Left ventricle myocardium inferior (tissue), 1 donor: ENCODE measurements around the gene TRIM33. TPM values are rescaled to one million over a fixed set of nuclear protein-coding genes. Genes with fewer than 3 reads are reported as not detected.
A peak's percentile ranks its signal among the peaks of the same experiment; 100 is the strongest.

Source experiments
- DNase-seq: peaks from one replicate; pipeline ENCODE4 v3.0.0-alpha.2; 2020
- H3K27ac ChIP-seq: fragments of 200-600 bp; replicated peaks from 2 replicates; pipeline ENCODE4 v1.8.0; 2021
- H3K27me3 ChIP-seq: fragments of 200-600 bp; 2 replicates; pipeline ENCODE4 v1.8.0; 2021; ENCODE audit warnings: low read depth
- H3K36me3 ChIP-seq: fragments of 200-600 bp; 2 replicates; pipeline ENCODE4 v1.8.0; 2021
- H3K4me1 ChIP-seq: fragments of 200-600 bp; 2 replicates; pipeline ENCODE4 v1.8.0; 2021
- H3K4me3 ChIP-seq: fragments of 200-600 bp; 2 replicates; pipeline ENCODE4 v1.8.0; 2021; ENCODE audit warnings: mild to moderate bottlenecking, moderate library complexity
- H3K9me3 ChIP-seq: fragments of 200-600 bp; replicated peaks from 2 replicates; pipeline ENCODE4 v1.8.0; 2021
- CTCF ChIP-seq: fragments of 200-600 bp; IDR thresholded peaks from 2 replicates; pipeline ENCODE4 v1.8.0; 2021; ENCODE audit warnings: antibody characterized with exemption, mild to moderate bottlenecking, borderline replicate concordance
- intact Hi-C: fragments of 100-400 bp; cut with micrococcal nuclease; formaldehyde crosslinking; loops from one replicate; pipeline ENCODE4 v1.11.0; 2022
- total RNA-seq: library from RNA; stranded (reverse); fragmentation: NEBNext Ultra II Directional; extraction: Animal tissue kit (Norgen Biotek cat#: 25700); gene quantifications from one replicate; pipeline ENCODE4 v1.2.1, GENCODE V29; 2021
- donor health status: DM: no; HTN: yes; CAD: no; lungs with severe emphysema.

The TRIM33 gene
- total RNA-seq, 1 donor from 2014 or later, result 14.2 TPM

GRCh38 chr1:114439369-114439768 is 71.6 kb downstream of the TRIM33 start:
- Histone ChIP-seq H3K27me3 (no peaks in the 10 kb centered on the region), H3K4me3 (no peak overlapping the region), H3K4me1 (peaks cover 16% of the 10 kb centered on the region), H3K9me3 (no peaks in the 10 kb centered on the region), H3K27ac (no peak overlapping the region), H3K36me3 (peaks cover 13% of the 10 kb centered on the region)
- intact Hi-C loops, result no loop called here
- TF ChIP-seq CTCF, result no peak
- DNase-seq, result no peak

GRCh38 chr1:114437812-114438211 is 73.2 kb downstream of the TRIM33 start:
- no peak overlapping the region for H3K27ac ChIP-seq
- TF ChIP-seq CTCF, result no peak
- H3K36me3 ChIP-seq, result peaks cover 8% of the 10 kb centered on the region
- DNase-seq, result no peak
- H3K27me3 ChIP-seq, result no peaks in the 10 kb centered on the region
- peaks cover 24% of the 10 kb centered on the region for H3K4me1 ChIP-seq
- no peaks in the 10 kb centered on the region for H3K9me3 ChIP-seq
- no peak overlapping the region for H3K4me3 ChIP-seq
- intact Hi-C loops, result no loop called here

- peaks cover 24% of the 10 kb centered on the region for H3K4me1 ChIP-seq
- intact Hi-C loops, result no loop called here
- no peak for DNase-seq
- no peak overlapping the region for H3K27ac ChIP-seq
- no peaks in the 10 kb centered on the region for H3K9me3 ChIP-seq
- TF ChIP-seq CTCF, result no peak
- H3K4me3 ChIP-seq, result no peak overlapping the region
- H3K27me3 ChIP-seq, result no peaks in the 10 kb centered on the region
- H3K36me3 ChIP-seq, result peaks cover 16% of the 10 kb centered on the region
Observed at GRCh38 chr1:114436799-114437198, 74.2 kb downstream of the TRIM33 start.

- DNase-seq, result no peak
- Histone ChIP-seq H3K4me1 (peaks cover 31% of the 10 kb centered on the region), H3K9me3 (no peaks in the 10 kb centered on the region), H3K36me3 (peaks cover 15% of the 10 kb centered on the region), H3K4me3 (no peak overlapping the region), H3K27ac (no peak overlapping the region), H3K27me3 (no peaks in the 10 kb centered on the region)
- intact Hi-C loops, result no loop called here
- TF ChIP-seq CTCF, result no peak
Observed at GRCh38 chr1:114435088-114435715, 75.8 kb downstream of the TRIM33 start.

- intact Hi-C loops, result no loop called here
- H3K4me3 ChIP-seq, result no peak overlapping the region
- DNase-seq, result no peak
- no peaks in the 10 kb centered on the region for H3K9me3 ChIP-seq
- H3K4me1 ChIP-seq, result peaks cover 39% of the 10 kb centered on the region
- no peaks in the 10 kb centered on the region for H3K27me3 ChIP-seq
- TF ChIP-seq CTCF, result no peak
- peak overlapping the region; percentile 59 for H3K27ac ChIP-seq
- peaks cover 24% of the 10 kb centered on the region for H3K36me3 ChIP-seq
Observed at GRCh38 chr1:114431026-114431425, 80.0 kb downstream of the TRIM33 start.
